GM19025 (cell line): ENCODE results near the gene PPP1R15A.
"Not testable (repeated sequence)": the region's sequence is repeated elsewhere in the genome, so short reads cannot be mapped to it uniquely, and the experiment has no call there.

Experiments used
- ATAC-seq: cut with Tn5 transposase; IDR thresholded peaks from one replicate; pipeline ENCODE4 v1.9.1; 2021; ENCODE audit warnings: mild to moderate bottlenecking, low read depth, moderate library complexity; ENCODE audit not compliant: unreplicated experiment

Gene PPP1R15A

DNA sequence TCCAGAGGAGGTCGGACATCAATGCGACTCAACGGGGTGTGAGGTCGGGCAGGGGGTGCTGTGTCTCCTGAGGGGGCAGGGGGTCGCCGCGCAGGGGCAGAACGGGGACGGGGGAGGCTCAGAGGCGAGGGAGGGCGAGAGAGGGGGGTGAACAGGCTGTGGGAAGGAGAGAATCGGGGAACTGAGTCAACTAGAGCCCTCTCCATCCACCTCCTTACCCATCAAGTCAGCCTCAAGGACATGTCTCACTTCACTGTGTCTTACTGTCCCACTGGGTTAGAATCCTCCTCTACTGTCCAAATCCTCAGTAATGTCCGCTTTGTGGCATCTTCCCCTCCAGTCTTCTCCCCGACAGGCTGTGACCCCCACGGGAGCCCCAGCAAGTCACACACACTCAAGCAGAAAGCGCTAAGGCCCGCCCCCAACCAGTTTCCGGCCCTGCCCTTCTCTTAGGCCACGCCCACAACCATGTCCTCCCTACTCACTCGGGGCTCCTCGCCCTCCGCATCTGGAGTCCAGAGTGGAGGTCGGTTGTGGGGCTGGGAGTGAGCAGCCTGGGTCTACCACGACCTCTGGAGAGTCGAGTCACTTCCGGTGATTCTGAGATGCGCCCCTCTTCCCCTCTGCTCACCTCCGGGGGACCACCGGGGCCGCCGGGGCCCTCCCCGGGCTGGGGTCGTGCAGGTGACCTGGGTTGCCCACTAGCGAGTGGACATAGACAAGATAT is 13.1 kb upstream of the PPP1R15A start:
- no peak for ATAC-seq

DNA sequence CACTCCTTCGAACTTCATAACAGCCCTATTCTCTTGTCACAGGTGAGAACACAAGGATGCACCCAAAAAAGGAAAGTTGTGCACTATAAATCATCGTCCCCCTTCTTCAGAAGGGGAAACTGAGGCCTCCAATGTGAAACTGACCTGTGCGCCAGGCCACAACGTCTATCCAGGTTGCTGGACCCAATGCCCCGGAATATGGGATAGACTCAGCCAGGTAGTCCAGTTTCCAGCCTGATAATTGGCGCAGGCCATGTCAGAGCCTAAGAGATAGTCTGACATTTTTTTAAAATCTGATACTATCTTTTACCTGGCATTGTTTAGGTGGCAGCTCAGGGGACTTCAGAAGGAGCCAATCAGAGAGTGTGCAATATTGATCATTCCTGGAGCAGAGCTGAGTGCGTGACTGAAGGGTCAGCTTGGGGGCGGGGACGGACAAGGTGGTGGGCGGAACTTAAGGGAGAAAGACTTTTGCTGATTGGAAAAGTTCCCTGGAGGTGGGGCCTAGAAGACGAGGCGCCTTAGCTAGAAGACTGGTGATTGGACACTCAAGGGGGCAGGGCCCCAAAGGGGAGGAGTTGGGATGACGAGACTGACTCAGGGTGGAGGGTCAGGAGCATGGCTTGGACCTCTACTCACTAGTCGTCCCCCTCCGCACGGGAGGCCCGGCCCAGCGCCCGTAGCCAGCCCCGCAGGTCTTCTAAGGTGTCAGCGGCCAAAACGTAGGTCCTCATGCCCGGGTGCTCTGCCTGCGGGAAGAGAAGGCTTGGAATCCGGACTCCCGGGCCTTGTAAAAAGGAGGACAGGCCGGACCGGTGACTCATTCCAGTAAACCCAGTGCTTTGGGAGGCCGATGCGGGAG is 12.3 kb upstream of the PPP1R15A start:
- ATAC-seq: no peak

DNA sequence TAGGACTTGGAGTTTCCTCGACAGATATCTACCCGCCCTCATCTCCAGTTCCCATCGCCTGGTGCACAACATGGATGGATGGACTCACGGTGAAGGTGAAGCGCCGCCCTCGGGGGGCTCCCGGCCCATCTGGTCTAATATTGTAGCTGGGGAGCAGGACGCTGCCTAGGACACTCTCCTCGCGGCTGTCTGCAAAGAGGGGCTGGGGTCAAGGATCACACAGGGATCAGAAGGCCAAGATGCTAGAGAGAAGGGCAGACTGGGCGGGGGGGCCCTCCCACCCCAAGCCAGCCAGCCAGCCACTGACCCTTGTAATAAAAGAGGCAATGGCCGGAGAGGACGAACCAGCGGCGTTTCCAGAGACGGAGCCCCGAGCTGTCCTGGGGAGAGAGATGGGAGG is 10.9 kb upstream of the PPP1R15A start:
- ATAC-seq: no peak

DNA sequence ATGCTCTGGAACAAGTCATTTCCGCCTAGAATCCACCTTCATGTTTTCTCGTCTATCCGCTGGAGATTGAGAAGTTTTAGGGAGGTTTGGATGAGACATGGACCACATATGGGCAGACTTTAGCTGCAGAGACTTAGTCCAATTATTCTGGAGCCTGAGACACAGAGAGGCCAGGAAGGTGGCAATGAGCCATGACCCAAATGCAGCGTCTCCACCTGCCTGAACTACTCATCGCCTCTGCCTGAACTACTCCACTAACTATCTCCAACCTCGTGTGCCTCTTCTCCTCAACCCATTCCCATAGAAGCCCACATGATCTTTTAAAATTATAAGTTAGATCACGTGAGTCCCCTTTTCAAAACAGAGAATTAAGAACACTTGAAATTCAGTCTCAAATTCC is 9.4 kb upstream of the PPP1R15A start:
- no peak for ATAC-seq

DNA sequence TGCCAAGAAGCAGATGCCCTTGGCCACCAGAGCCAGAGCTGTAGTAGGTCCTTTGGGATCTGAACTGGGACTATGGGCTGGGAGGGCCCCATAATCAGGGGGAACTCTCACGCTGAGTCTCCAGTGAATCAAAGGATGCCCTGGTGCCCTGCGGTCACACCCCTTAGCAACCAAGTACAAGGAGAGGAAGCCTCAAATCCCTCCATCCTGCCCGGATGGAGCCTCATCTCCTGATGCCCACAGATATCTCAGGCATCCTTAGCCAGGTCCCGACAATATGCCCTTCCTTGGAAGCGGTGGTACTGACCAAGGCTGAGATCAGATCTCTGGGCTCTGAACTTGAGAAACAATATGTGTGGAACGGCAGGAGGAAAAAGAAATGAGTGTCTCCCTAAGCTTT is 5.5 kb upstream of the PPP1R15A start:
- ATAC-seq: no peak

DNA sequence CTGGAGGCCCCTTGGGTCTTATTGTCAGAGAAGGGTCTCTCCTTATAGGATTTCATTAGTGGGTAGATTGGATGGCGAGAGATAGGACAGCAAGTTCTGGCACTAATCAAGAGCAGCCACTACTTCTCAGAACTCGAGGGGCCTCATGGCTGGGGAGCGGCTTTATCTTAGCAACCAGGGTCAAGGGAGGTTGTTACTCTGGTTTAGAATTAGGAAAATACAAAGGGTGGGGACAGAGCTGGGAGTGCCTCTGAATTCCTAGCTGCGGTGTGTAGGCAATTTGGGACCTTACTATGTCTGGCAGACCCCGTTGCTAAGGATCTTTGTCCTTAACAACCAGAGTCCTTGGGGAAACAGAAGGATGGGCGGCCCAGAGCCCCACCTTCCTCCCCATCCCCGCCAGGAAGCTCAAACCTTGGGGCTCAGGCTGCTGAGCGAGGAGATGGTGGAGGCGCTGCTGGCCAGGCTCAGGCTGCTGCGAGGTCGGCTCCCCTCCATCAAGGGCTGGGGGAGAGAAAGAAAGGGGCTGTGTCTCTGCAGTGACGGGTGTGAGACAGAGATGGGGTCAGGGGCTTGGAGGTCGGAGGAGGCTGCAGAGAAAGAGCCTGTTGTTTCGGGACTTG is 5.0 kb upstream of the PPP1R15A start:
- ATAC-seq: no peak

DNA sequence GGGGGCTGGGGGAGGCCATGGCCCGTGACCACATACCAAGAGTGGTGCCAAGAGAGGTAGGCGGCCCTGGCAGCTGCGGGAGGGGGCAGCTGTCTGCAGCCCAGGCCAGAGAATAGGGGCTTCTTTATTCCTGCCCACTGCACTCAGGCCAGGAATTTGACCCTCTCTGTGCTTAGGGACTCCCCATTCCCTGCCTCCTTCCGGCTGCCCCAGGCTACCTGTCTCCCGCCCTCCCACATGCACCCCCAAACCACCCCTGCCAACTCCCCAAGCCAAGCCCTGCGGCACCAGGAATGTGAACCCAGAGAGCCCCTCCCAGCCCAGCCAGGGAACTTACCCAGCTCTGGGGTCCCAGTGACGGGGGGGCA is 4.5 kb upstream of the PPP1R15A start:
- ATAC-seq: no peak

DNA sequence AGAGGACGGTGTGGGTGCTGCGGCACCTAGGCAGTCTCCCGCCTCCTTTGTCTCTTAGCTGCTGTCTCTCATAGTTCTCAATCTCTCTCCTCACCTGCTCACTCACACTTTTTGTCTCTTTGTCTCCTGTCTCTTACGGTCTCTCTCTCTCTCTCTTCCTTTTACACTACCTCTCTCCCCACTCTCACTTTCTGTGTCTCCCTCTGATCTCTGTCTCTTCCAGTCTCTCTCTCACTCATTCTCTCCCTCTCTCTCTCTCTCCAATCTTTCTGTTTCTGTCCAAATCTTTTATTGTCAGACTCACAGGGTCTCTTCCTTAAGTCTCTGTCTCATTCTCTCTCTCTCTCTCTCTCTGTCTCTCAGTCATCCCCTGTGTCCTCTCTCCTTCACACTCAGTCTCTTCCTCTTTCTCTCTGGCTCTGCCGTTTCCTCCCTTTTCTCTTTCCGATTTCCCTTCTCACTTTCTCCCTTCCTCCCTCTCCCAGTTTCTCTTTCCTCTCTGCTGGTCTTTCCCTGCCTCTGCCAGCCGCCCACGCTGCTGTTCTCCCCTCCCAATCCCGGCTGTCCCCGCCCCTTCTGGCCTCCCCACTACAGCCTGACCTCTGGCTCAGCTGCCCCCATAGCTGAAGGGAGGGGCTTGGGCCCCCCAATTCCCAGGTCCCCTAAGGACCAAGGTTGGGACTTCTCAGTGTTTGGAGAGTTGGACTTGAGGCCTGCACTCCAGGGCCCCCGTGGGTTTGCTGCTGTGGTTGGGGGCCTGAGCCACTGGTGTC is 3.9 kb upstream of the PPP1R15A start, which contains the start of gene PLEKHA4:
PLEKHA4 (minus strand) TSS at position 504 of the 773 bp plus-strand sequence. CDS start 997 bp downstream, outside the sequence.
- ATAC-seq: no peak

DNA sequence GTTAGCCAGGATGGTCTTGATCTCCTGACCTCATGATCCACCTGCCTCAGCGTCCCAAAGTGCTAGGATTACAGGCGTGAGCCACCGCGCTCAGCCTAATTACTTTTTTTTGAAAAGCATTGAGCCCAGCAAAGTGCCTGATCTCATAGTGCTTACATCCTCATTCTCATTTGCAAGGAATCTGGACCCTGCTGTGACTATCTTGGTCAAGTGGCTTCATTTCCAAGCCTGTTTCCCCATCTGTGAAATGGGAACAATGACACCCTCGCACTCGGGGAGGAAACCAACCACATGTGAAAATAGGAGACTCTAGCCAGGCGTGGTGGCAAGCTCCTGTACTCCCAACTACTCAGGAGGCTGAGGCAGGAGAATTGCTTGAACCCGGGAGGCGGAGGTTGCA is 2.2 kb upstream of the PPP1R15A start:
- no peak for ATAC-seq

DNA sequence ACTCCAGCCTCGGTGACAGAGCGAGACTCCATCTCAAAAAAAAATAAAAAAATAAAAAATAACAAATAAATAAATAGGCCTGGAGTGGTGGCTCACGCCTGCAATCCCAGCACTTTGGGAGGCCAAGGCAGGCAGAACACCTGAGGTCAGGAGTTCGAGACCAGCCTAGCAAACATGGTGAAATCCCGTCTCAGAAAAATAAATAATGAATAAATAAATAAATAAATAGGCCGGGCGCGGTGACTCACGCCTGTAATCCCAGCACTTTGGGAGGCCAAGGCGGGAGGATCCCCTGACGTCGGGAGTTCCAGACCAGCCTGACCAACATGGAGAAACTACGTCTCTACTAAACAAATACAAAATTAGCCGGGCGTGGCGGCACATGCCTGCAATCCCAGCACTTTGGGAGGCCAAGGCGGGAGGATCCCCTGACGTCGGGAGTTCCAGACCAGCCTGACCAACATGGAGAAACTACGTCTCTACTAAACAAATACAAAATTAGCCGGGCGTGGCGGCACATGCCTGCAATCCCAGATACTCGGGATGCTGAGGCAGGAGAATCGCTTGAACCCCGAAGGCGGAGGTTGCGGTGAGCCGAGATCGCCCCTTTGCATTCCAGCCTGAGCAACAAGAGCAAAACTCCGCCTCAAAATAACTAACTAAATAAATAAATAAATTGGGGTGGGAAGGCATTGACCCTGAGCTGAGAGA is 595 bp upstream of the PPP1R15A start:
- ATAC-seq: not testable (repeated sequence)

DNA sequence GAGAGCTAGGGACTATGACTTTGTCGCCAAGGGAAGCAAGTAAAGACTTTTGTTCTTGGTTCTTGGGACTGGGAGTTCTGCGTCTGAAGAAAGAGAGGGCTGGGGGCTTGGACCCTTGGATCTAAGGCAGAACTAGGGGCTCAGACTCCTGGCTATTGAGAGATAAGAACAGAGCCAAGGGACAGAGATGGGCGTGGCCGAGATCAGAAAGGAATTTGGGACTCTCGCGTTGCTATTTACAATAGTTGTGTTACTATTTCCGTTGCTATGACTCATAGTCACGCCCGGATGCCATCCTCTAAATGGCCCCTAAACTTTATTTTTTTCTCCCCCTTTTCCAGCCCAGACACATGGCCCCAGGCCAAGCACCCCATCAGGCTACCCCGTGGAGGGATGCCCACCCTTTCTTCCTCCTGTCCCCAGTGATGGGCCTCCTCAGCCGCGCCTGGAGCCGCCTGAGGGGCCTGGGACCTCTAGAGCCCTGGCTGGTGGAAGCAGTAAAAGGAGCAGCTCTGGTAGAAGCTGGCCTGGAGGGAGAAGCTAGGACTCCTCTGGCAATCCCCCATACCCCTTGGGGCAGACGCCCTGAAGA is 759 bp downstream of the PPP1R15A start:
- ATAC-seq: no peak

DNA sequence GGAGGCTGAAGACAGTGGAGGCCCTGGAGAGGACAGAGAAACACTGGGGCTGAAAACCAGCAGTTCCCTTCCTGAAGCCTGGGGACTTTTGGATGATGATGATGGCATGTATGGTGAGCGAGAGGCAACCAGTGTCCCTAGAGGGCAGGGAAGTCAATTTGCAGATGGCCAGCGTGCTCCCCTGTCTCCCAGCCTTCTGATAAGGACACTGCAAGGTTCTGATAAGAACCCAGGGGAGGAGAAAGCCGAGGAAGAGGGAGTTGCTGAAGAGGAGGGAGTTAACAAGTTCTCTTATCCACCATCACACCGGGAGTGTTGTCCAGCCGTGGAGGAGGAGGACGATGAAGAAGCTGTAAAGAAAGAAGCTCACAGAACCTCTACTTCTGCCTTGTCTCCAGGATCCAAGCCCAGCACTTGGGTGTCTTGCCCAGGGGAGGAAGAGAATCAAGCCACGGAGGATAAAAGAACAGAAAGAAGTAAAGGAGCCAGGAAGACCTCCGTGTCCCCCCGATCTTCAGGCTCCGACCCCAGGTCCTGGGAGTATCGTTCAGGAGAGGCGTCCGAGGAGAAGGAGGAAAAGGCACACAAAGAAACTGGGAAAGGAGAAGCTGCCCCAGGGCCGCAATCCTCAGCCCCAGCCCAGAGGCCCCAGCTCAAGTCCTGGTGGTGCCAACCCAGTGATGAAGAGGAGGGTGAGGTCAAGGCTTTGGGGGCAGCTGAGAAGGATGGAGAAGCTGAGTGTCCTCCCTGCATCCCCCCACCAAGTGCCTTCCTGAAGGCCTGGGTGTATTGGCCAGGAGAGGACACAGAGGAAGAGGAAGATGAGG is 1.5 kb downstream of the PPP1R15A start:
- no peak for ATAC-seq

DNA sequence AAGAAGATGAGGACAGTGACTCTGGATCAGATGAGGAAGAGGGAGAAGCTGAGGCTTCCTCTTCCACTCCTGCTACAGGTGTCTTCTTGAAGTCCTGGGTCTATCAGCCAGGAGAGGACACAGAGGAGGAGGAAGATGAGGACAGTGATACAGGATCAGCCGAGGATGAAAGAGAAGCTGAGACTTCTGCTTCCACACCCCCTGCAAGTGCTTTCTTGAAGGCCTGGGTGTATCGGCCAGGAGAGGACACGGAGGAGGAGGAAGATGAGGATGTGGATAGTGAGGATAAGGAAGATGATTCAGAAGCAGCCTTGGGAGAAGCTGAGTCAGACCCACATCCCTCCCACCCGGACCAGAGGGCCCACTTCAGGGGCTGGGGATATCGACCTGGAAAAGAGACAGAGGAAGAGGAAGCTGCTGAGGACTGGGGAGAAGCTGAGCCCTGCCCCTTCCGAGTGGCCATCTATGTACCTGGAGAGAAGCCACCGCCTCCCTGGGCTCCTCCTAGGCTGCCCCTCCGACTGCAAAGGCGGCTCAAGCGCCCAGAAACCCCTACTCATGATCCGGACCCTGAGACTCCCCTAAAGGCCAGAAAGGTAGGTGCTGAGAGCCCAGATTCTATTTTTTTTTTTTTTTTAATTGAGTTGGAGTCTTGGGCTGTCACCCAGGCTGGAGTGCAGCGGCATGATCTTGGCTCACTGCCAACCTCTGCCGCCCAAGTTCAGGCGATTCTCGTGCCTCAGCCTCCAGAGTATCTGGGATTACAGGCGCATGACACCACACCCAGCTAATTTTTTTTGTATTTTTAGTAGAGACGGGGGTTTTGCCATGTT is 2.3 kb downstream of the PPP1R15A start:
- ATAC-seq: no peak

DNA sequence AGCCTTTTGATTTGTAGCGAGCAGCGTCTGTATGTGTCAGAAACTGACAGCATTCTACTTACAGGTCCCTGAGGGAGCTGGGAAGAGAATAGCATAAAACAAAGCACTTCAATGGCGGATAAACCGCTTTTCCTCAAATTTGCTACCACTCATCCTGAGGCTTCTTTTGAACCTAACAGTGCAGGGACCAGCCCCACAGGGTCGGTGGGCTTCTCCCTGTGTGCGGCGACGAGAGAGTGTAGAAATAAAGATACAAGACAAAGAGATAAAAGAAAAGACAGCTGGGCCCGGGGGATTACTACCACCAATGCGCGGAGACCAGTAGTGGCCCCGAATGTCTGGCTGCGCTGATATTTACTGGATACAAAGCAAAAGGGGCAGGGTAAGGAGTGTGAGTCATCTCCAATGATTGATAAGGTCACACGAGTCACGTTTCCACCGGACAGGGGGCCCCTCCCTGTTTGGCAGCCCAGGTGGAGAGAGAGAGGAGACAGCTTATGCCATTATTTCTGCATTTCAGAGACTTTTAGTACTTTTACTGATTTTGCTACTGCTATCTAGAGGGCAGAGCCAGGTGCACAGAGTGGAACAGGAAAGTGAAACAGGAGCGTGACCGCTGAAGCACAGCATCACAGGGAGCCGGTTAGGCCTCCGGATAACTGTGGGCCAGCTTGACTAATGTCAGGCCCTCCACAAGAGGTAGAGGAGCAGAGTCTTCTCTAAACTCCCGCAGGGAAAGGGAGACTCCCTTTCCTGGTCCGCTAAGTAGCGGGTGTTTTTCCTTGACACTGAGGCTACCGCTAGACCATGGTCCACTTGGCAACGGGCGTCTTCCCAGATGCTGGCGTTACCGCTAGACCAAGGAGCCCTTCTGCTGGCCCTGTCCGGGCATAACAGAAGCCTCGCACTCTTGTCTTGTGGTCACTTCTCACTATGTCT is 4.1 kb downstream of the PPP1R15A start:
- ATAC-seq: not testable (repeated sequence)

DNA sequence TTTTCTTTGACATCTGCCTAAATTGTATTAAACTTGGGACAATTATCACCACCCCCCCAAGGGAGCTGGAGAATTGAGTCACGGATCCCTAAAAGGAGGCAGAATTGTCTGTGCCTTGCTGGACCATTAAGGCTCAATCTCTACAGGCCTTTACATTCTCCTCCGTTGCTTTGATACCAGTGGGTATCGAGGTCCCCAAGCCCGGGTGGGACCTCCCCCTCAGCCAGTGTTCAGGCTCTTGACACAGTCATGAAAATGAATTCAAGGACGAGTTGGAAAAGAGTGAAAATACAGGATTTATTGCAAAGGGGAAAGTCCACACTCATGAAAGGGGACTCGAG is 5.6 kb downstream of the PPP1R15A start:
- ATAC-seq: no peak

DNA sequence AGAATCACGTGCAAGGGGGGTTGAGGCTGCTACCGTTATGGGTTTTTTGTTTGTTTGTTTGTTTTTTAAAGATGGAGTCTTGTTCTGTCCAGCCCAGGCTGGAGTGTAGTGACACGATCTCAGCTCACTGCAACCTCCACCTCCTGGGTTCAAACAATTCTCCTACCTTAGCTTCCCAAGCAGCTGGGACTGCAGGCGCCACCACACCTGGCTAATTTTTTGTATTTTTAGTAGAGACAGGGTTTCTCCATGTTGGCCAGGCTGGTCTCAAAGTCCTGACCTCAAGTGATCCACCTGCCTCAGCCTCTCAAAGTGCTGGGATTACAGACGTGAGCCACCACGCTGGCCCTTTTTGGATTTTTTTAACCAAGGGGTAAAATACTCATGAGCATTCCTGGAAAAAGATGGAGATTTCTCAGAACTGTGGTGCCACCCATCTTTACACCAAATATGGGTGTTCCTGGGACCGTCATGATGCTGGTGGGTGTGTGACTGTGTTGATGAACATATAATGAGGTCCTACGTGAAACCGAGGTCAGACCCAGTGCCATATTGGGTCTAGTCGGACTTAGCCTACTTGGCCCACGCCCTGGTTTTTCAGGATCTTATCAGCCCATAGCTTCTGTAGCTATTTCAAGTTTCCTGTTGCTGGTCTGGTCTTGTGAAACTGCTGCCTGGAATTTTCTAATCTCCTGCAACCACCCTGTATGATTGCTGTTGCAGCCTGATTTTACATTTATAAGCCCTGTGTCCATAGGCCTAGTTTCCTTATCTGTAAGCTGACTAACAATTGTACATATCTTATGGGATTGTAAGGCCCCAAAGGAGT is 6.2 kb downstream of the PPP1R15A start:
- ATAC-seq: no peak
